Activated naive CD8-positive, alpha-beta T cell treated with anti-CD3 and anti-CD28 coated beads, Interleukin-2, amount 50 U/mL, for 24 hours (primary cell): ENCODE results near the gene PPIC.
A peak's percentile ranks its signal among the peaks of the same experiment; 100 is the strongest.

Source experiments
- ATAC-seq: fragments of 150-1000 bp; cut with Tn5 transposase; one replicate; pipeline ENCODE4 v1.10.0; 2021
- DNase-seq: peaks from one replicate; pipeline ENCODE4 v3.0.0; 2021
- H3K27ac Mint-ChIP-seq: one replicate; pipeline ENCODE4 v1.8.0; 2021; ENCODE audit warnings: mild to moderate bottlenecking, mixed read lengths
- H3K27me3 Mint-ChIP-seq: one replicate; pipeline ENCODE4 v1.8.0; 2021; ENCODE audit warnings: mixed read lengths
- H3K36me3 Mint-ChIP-seq: one replicate; pipeline ENCODE4 v1.8.0; 2021; ENCODE audit warnings: low read depth, mixed read lengths
- H3K4me1 Mint-ChIP-seq: one replicate; pipeline ENCODE4 v1.8.0; 2021; ENCODE audit warnings: mixed read lengths
- H3K4me3 Mint-ChIP-seq: one replicate; pipeline ENCODE4 v1.8.0; 2021; ENCODE audit warnings: mild to moderate bottlenecking, moderate library complexity, mixed read lengths
- H3K9me3 Mint-ChIP-seq: one replicate; pipeline ENCODE4 v1.8.0; 2021; ENCODE audit warnings: mixed read lengths

Gene PPIC

DNA sequence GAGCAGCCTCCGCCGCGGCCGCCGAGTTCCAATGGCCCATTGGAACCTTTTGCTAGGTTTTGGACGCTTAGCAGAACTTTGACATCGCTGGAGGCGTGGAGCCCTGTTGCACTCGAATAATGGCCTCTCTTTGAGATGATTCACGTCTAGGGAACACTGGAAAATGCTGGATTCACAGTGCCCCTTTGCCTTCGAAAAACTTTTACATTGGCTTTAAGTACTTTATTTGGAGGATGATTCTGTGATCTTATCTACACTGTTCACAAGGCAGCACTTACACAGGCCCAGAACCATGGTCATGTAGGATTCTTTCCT is 536 bp upstream of the PPIC start:
- Mint-ChIP-seq H3K27ac (no peak overlapping the region), H3K27me3 (peaks cover 53% of the 10 kb centered on the region), H3K36me3 (no peaks in the 10 kb centered on the region), H3K4me3 (no peak overlapping the region), H3K9me3 (no peaks in the 10 kb centered on the region), H3K4me1 (peaks cover 7% of the 10 kb centered on the region)
- DNase-seq (no peak), ATAC-seq (no peak)

DNA sequence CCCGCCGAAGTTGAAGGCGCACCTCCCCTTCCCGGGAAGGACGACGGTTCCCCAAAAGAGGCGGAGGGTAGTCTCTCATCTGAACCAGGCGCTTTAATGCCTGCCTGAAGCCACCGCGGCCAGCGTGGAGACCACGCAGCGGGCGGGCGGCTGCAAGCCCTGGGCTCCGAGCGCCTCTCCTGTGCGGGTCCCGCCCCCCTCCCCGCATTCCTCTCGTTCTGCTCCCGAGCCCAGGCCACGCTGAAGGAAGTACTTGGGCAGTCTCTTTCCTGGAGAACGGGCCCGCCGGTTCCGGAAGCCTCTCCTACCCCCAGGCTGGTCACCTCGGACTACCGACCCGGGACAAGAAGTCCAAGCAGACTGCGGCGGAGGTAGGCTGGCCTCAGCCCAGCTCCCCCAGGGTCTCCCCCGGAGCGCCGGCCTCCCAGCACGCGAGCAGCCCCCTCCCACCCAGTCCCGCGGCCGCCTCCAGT is 571 bp downstream of the PPIC start:
- ATAC-seq: peak; percentile 15

DNA sequence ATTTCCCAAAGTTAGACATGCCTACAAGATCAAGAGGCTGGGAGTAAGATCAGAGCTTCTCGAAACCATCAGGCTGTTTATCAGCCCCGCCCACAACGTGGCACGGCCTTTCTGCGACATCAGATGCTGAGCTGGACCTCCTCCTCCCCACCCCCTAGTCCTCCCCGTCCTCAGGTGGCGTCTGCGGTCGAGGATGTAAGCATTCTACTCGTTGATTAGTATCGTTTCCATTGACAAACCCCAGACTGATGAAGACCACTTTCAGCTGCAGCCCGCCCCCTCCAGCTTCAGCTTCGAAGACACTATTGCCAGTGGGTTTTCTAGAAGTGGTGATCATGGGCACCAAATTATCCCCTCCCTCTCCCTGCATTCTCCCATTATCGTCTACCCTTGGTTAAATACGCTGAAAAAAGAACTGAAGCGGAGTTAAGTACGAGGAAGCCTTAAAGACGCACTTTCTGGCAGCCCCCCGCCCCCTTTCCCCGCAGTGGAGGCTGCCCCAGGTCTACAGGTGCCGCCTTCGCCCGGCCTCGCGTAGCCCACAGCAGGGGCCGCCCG is 1.1 kb downstream of the PPIC start:
- Mint-ChIP-seq H3K9me3 (no peaks in the 10 kb centered on the region), H3K4me3 (peak overlapping the region; percentile 62), H3K27me3 (peaks cover 53% of the 10 kb centered on the region), H3K4me1 (peaks cover 7% of the 10 kb centered on the region), H3K27ac (no peak overlapping the region), H3K36me3 (no peaks in the 10 kb centered on the region)
- DNase-seq (peak; percentile 5), ATAC-seq (no peak)

More for the DNA sequence above, 571 bp downstream of the PPIC start:
- Mint-ChIP-seq H3K4me3 (peak overlapping the region; percentile 62), H3K36me3 (no peaks in the 10 kb centered on the region), H3K9me3 (no peaks in the 10 kb centered on the region), H3K27ac (no peak overlapping the region), H3K4me1 (peaks cover 7% of the 10 kb centered on the region), H3K27me3 (peaks cover 53% of the 10 kb centered on the region)
- DNase-seq: no peak

DNA sequence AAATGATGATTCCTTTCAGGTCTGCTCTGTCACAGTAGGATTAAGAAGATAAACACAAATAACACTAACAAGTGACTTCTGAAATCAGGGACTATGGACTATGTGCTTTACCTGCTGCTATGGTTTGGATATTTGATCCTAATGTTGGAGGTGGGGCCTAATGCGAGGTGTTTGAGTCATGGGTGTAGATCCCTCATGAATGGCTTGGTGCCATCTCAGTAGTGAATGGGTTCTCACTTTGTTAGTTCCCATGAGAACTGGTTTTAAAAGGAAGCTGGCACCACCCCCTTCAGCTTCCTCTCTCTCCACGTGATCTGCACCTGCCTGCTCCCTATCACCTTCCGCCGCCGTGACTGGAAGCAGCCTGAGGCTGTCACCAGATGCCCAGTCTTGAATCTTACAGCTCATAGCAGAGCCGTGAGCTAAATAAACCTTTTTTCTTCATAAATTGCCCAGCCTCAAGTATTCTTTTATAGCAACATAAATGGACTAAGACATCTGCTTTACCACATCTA is 3.3 kb downstream of the PPIC start:
- Mint-ChIP-seq H3K27ac (no peak overlapping the region), H3K27me3 (peaks cover 43% of the 10 kb centered on the region)

DNA sequence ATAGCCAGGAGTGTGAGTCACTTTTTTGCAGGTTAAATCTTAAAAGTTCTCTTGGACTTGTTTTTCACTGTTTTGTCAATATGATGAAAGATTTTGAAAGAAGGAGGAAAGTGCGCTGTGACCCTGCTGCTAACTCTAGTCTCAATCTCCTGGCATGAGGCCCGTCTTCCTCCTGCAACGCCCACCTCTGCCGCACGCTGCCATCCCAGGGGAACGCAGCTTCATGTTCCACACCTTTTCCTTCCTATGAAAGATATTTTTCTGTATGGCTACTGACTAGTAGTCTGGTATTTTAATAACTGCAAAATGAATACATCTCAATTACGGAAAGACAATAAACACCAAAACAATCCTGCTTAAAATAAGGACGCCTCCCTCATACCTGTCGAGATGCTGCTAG is 8.3 kb downstream of the PPIC start:
- no peak for DNase-seq
- Mint-ChIP-seq H3K27me3 (peaks cover 10% of the 10 kb centered on the region), H3K27ac (no peak overlapping the region), H3K36me3 (no peaks in the 10 kb centered on the region), H3K4me3 (no peak overlapping the region), H3K9me3 (no peaks in the 10 kb centered on the region), H3K4me1 (no peaks in the 10 kb centered on the region)
- no peak for ATAC-seq

More for the DNA sequence above, 3.3 kb downstream of the PPIC start:
- no peak for ATAC-seq
- Mint-ChIP-seq H3K4me3 (no peak overlapping the region), H3K36me3 (no peaks in the 10 kb centered on the region), H3K4me1 (peaks cover 7% of the 10 kb centered on the region), H3K9me3 (no peaks in the 10 kb centered on the region)
- DNase-seq: no peak

DNA sequence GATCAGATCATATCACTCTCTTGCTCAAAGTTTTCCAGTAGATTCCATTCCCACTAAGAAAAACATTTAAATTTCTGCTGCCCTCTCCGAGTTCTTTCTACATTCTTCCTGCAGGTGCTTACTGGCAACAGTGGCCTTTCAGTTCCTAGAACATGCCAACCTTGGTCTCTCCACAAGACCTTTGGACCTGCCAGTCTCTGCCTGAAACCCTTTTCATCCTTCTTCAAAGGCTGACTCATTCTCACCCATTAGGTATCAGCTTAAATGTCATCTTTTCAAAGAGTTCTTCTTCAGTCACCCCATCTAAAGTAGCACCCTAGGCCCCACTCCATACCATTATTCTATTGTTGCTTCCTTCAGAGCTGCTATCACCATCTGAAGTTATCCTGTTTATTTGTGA is 21.8 kb downstream of the PPIC start:
- peaks cover 2% of the 10 kb centered on the region for H3K27me3 Mint-ChIP-seq
- H3K36me3 Mint-ChIP-seq: no peaks in the 10 kb centered on the region
- H3K27ac Mint-ChIP-seq: no peak overlapping the region
- DNase-seq (no peak), ATAC-seq (peak; percentile 36)
- H3K4me1 Mint-ChIP-seq: no peaks in the 10 kb centered on the region
- peaks cover 4% of the 10 kb centered on the region for H3K9me3 Mint-ChIP-seq
- H3K4me3 Mint-ChIP-seq: no peak overlapping the region

DNA sequence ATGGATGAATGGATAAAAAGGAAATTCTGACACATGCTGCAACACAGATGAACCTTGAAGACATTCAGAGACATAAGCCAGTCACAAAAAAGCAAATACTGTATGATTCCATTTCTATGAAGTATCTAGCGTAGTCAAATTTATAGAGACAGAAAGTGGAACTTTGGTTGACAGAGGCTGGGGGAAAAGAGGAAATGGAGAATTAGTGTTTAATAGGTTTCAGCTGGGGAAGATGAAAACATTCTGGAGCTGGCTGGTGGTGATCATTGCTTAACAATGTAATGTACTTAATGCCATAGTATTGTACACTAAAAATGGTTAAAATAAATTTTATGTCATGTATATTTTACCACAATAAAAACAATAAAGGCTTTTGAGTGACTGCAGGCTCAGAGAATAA is 24.2 kb downstream of the PPIC start:
- DNase-seq: no peak
- ATAC-seq: no peak
- peaks cover 2% of the 10 kb centered on the region for H3K27me3 Mint-ChIP-seq
- H3K4me1 Mint-ChIP-seq: no peaks in the 10 kb centered on the region
- no peak overlapping the region for H3K4me3 Mint-ChIP-seq
- no peaks in the 10 kb centered on the region for H3K36me3 Mint-ChIP-seq
- H3K27ac Mint-ChIP-seq: no peak overlapping the region
- no peaks in the 10 kb centered on the region for H3K9me3 Mint-ChIP-seq

DNA sequence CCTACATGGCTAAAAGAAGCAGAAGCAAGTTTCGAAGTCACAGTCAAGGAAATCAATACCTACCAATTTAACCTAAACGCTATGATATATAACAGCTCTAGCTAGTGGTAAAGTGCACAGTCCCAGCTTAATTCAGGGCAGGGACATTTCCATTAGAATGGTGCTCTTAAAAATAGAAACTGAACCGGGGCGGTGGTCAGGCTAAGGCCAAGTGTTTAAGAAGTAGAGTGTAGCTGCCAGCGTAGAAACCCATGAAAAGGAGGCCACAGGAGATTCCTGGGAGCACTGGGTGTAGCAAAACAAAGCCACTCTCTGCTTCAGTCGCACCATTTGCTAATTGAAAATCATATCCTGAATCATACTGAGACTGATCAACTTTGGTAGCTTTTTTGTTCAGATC is 28.8 kb downstream of the PPIC start:
- no peaks in the 10 kb centered on the region for H3K4me1 Mint-ChIP-seq
- H3K4me3 Mint-ChIP-seq: no peak overlapping the region
- DNase-seq (no peak), ATAC-seq (no peak)
- no peak overlapping the region for H3K27ac Mint-ChIP-seq
- H3K36me3 Mint-ChIP-seq: no peaks in the 10 kb centered on the region
- no peaks in the 10 kb centered on the region for H3K27me3 Mint-ChIP-seq
- no peaks in the 10 kb centered on the region for H3K9me3 Mint-ChIP-seq

DNA sequence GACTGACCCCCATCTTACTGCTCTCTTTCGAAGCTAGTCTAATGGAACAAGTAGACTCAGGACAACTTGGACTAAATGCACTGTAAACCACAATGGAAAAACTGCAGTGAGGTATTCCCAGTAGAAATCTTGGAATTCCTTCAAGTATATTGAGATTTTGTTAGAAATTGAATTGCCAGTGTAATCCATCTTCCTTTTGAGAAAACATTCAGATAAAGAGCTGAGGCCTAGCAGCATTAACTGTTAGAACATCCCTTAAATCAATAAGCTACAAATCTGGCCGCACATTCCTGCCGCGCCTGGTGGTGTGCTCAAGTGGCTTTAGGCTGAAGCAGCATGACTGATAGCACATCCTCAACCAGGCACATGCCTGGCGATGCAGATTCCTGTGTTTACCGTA is 29.3 kb downstream of the PPIC start:
- DNase-seq (no peak), ATAC-seq (no peak)
- no peak overlapping the region for H3K27ac Mint-ChIP-seq
- H3K9me3 Mint-ChIP-seq: no peaks in the 10 kb centered on the region
- H3K36me3 Mint-ChIP-seq: no peaks in the 10 kb centered on the region
- no peaks in the 10 kb centered on the region for H3K27me3 Mint-ChIP-seq
- no peaks in the 10 kb centered on the region for H3K4me1 Mint-ChIP-seq
- no peak overlapping the region for H3K4me3 Mint-ChIP-seq

DNA sequence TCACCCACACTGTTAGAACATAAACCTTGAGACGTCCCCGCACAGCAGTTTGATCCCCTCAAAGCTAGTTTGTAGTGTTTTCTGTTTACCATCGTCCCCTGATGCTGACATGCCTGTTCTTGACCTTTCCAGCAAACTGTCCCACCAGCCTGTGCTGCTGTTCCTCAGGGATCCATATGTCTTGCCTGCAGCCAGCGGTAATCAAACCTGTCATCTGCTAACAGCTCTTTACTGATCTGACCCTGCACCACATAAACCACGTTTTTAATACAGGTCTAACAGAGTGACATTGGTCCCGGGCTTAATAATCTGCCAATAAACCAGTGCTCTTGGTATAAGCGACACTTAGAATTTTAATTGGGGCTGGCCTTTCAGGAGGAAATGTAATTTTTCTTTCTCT is 34.7 kb downstream of the PPIC start:
- DNase-seq (no peak), ATAC-seq (no peak)
- no peaks in the 10 kb centered on the region for H3K4me1 Mint-ChIP-seq
- no peak overlapping the region for H3K27ac Mint-ChIP-seq
- H3K9me3 Mint-ChIP-seq: no peaks in the 10 kb centered on the region
- H3K27me3 Mint-ChIP-seq: no peaks in the 10 kb centered on the region
- no peak overlapping the region for H3K4me3 Mint-ChIP-seq
- no peaks in the 10 kb centered on the region for H3K36me3 Mint-ChIP-seq

DNA sequence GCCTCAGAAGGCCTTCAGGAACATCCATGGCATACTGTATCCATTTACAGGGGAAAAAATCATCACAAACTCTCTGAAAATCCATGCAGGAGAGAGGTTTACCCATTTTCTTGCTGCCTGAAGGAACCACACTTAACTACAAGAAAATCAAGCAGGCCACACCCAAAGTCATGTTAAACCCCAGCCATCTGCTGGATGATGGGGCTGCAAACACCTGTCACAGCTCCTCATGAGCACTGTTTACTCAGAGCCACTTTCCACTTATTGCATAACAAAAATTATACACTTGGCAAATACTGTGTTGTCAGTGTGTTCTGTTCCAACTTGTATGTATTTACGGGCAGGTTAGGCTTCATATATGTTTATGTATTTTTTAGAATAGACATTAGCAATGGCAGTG is 35.8 kb downstream of the PPIC start:
- Mint-ChIP-seq H3K9me3 (no peaks in the 10 kb centered on the region), H3K4me1 (no peaks in the 10 kb centered on the region), H3K27me3 (no peaks in the 10 kb centered on the region), H3K4me3 (no peak overlapping the region), H3K27ac (no peak overlapping the region), H3K36me3 (no peaks in the 10 kb centered on the region)
- DNase-seq: no peak
- ATAC-seq: no peak

DNA sequence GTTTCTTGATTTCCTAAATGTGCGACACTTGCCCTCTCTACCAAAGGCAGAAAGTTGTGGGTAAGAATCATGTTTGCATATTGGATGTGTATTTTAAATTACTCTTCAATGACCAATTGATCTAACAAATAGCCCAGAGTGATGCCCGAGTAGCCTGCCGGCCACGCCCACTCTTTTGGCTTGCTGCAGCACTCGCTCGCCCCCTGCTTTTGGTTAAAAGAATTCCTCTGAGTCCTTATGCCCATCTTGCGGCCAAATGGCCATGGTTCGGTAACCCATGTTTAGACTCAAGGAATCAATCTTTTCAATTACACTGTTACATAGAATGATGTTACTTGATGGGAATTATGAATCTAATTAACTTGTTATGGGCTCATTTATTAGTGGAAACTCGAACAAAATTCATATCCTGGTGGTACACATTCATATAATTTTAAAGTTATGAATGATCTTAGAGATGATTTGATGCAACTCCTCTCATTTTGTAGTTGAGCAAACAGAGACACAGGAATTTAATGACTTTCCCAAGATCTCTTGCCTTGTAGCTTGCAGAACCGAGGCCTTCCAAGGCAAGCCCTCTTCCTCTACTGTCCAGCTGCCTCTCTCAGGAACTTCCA is 36.5 kb downstream of the PPIC start:
- ATAC-seq: no peak
- DNase-seq: peak; percentile 47
- no peaks in the 10 kb centered on the region for H3K4me1 Mint-ChIP-seq
- no peak overlapping the region for H3K4me3 Mint-ChIP-seq
- H3K36me3 Mint-ChIP-seq: no peaks in the 10 kb centered on the region
- H3K27me3 Mint-ChIP-seq: no peaks in the 10 kb centered on the region
- H3K9me3 Mint-ChIP-seq: no peaks in the 10 kb centered on the region
- H3K27ac Mint-ChIP-seq: no peak overlapping the region

DNA sequence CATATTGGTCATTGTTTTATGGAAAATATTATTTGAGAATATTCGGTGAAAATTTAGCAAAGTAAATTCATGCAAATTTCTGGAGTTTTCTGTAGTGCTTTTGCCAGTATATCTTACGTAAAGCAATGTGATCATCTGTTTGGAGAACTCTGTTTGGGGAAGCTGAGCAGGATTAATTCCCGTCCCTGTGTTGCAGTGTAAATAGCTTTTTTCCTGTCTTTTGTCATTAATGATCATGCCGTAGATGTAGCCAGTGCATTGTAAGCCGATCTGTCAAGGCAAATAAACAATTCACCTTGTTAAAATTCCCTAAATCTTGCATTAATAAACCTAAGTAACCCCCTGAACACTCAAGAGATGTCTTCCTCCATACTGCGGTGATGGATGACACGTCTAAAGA is 39.2 kb downstream of the PPIC start:
- no peaks in the 10 kb centered on the region for H3K4me1 Mint-ChIP-seq
- DNase-seq (no peak), ATAC-seq (no peak)
- H3K9me3 Mint-ChIP-seq: no peaks in the 10 kb centered on the region
- H3K27me3 Mint-ChIP-seq: no peaks in the 10 kb centered on the region
- H3K36me3 Mint-ChIP-seq: no peaks in the 10 kb centered on the region
- no peak overlapping the region for H3K27ac Mint-ChIP-seq
- no peak overlapping the region for H3K4me3 Mint-ChIP-seq

DNA sequence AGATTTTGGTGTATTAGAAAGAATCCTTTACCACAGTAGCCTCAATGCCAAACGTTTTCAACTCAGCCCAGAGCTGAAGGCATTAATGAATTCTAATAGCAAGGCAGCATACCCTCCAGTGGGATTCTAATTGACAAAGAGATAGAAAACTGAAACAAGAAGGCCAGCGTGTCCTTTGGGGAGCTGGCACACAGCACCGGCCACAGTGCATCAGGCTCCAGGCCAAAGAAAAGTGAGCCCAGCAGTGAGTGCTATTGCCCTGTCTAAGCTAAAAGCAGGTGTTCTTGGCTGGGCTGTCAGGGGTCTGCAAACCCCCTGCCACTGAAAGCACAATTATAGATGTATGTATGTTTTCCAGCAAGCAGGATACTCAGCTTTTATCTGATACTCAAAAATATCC is 40.4 kb downstream of the PPIC start:
- H3K36me3 Mint-ChIP-seq: no peaks in the 10 kb centered on the region
- no peak for ATAC-seq
- H3K27ac Mint-ChIP-seq: no peak overlapping the region
- H3K9me3 Mint-ChIP-seq: no peaks in the 10 kb centered on the region
- H3K4me3 Mint-ChIP-seq: no peak overlapping the region
- no peaks in the 10 kb centered on the region for H3K27me3 Mint-ChIP-seq
- H3K4me1 Mint-ChIP-seq: no peaks in the 10 kb centered on the region
- no peak for DNase-seq

DNA sequence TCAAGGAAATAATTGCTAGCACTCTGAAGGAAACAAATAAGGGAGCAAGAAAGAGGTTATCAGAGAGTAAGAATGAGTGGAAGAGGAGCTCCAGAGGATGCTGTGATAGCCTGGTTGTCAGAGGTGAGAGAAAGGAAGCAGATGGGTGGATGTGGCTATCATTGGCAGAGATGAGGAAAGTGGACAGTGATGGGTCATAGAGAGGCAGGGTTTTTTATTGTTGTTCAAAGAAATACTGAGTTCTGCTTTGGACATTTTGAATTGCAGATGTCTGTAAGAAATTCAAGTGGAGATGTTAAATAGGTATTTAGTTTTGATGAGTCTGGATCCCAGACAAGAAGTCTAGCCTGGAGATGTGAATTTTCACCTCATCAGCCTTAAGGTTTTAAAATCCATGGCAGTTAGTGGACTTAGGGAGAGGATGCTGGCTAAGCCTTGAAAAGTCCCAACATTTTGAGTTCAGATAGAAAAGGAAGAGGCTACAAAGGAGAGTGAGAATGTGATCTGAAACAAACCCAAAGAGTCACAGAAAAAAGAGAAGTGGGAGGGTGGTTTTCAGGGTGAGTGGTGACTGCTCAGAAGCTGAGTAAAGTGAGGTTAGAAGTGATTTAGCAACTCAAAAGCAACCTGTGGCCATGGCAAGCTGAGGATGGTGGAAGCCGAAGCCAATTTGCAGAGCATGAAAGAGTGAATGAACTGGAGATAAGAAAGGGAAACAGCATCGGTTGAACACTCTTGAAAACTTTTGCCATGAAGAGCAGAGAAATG is 50.4 kb downstream of the PPIC start:
- Mint-ChIP-seq H3K27ac (no peak overlapping the region), H3K4me3 (no peak overlapping the region), H3K27me3 (no peaks in the 10 kb centered on the region), H3K9me3 (no peaks in the 10 kb centered on the region), H3K4me1 (peaks cover 3% of the 10 kb centered on the region), H3K36me3 (no peaks in the 10 kb centered on the region)
- DNase-seq (no peak), ATAC-seq (no peak)
